ENCODE data around the gene CENPX.

Gene CENPX

GRCh38 chr17:81978524-81979298, 44.0 kb downstream of the CENPX start:
- H3K9ac ChIP-seq, result peak overlapping the region in 2 of 11 experiments; percentile 99; a peak in 3 of 22 replicates
- H3K4me2 ChIP-seq, result peak overlapping the region; percentile 90 to 99 (median 96)
- peaks cover 34 to 55% (median 49%) of the 10 kb centered on the region in 11 experiments for H3K27me3 ChIP-seq
- H3K4me3 ChIP-seq, result peak overlapping the region; percentile 70 to 84 (median 76); a peak in 19 of 20 replicates
- peak overlapping the region in 1 of 11 experiments; percentile 96; a peak in 2 of 22 replicates for H3K27ac ChIP-seq
- H3K36me3 ChIP-seq, result peaks cover 0 to 22% (median 11%) of the 10 kb centered on the region in 11 experiments; a peak in 18 of 22 replicates
- peaks cover 0 to 6% (median 5%) of the 10 kb centered on the region in 11 experiments; a peak in 19 of 22 replicates for H3K9me3 ChIP-seq (replicated peaks in 1 of 11)
- no peak for TF ChIP-seq Cebpa-rat (IDR thresholded peaks at IDR 0.05)
- peaks cover 0 to 58% (median 52%) of the 10 kb centered on the region in 11 experiments; a peak in 20 of 22 replicates for H4K20me1 ChIP-seq
- H3K4me1 ChIP-seq, result peaks cover 53 to 71% (median 66%) of the 10 kb centered on the region in 10 experiments

- Histone ChIP-seq H3K4me1 (peaks cover 45 to 58% (median 56%) of the 10 kb centered on the region in 10 experiments), H3K4me3 (peak within 1 kb of the TSS; percentile 70 to 84 (median 76)), H3K27ac (peak within 1 kb of the TSS; percentile 94 to 99 (median 98)), H3K9me3 (replicated peaks in 1 of 11) (peaks cover 8 to 20% (median 19%) of the 10 kb centered on the region in 11 experiments; a peak in 21 of 22 replicates), H3K4me2 (peak within 1 kb of the TSS; percentile 95 to 99 (median 97)), H3K36me3 (peaks cover 0 to 18% (median 9%) of the 10 kb centered on the region in 11 experiments; a peak in 13 of 22 replicates), H4K20me1 (peaks cover 0 to 44% (median 40%) of the 10 kb centered on the region in 11 experiments; a peak in 20 of 22 replicates), H3K27me3 (peaks cover 31 to 43% (median 38%) of the 10 kb centered on the region in 11 experiments), H3K9ac (peak within 1 kb of the TSS; percentile 92 to 99 (median 96))
- TF ChIP-seq Cebpa-rat (IDR thresholded peaks at IDR 0.05), result no peak
These were observed 45.4 kb downstream of the CENPX start, which contains the start of gene ASPSCR1 for GRCh38 chr17:81977211-81977808. ASPSCR1 (plus strand) TSS chr17:81977629; CDS start chr17:81977647, 18 bp downstream.

GRCh38 chr17:81976332-81977210, 46.1 kb downstream of the CENPX start:
- Histone ChIP-seq H3K4me3 (peak overlapping the region; percentile 70 to 84 (median 76)), H3K9ac (peak overlapping the region; percentile 92 to 99 (median 96)), H3K36me3 (peaks cover 0 to 18% (median 9%) of the 10 kb centered on the region in 11 experiments; a peak in 13 of 22 replicates), H3K4me2 (peak overlapping the region; percentile 91 to 99 (median 95)), H3K4me1 (peaks cover 38 to 56% (median 48%) of the 10 kb centered on the region in 10 experiments), H3K27ac (peak overlapping the region; percentile 94 to 99 (median 98)), H3K27me3 (peaks cover 24 to 36% (median 31%) of the 10 kb centered on the region in 11 experiments), H3K9me3 (replicated peaks in 1 of 11) (peaks cover 8 to 23% (median 19%) of the 10 kb centered on the region in 11 experiments; a peak in 21 of 22 replicates), H4K20me1 (peaks cover 0 to 37% (median 32%) of the 10 kb centered on the region in 11 experiments; a peak in 19 of 22 replicates)
- no peak for TF ChIP-seq Cebpa-rat (IDR thresholded peaks at IDR 0.05)

- H3K4me1 ChIP-seq, result peaks cover 27 to 33% (median 30%) of the 10 kb centered on the region in 10 experiments
- TF ChIP-seq Cebpa-rat (IDR thresholded peaks at IDR 0.05), result no peak
- peaks cover 8 to 23% (median 19%) of the 10 kb centered on the region in 11 experiments; a peak in 21 of 22 replicates for H3K9me3 ChIP-seq (replicated peaks in 1 of 11)
- H3K4me2 ChIP-seq, result no peak overlapping the region
- no peaks in the 10 kb centered on the region for H3K36me3 ChIP-seq
- no peak overlapping the region for H3K27ac ChIP-seq
- peaks cover 0 to 6% (median 3%) of the 10 kb centered on the region in 11 experiments; a peak in 17 of 22 replicates for H3K27me3 ChIP-seq
- H3K4me3 ChIP-seq, result no peak overlapping the region
- peaks cover 0 to 5% (median 1%) of the 10 kb centered on the region in 11 experiments; a peak in 13 of 22 replicates for H4K20me1 ChIP-seq
- H3K9ac ChIP-seq, result no peak overlapping the region
These were observed 49.2 kb downstream of the CENPX start for GRCh38 chr17:81973432-81973831.

- peaks cover 0 to 14% (median 0%) of the 10 kb centered on the region in 11 experiments; a peak in 4 of 22 replicates for H4K20me1 ChIP-seq
- peak overlapping the region; percentile 79 to 98 (median 93) for H3K4me2 ChIP-seq
- peaks cover 8 to 21% (median 17%) of the 10 kb centered on the region in 11 experiments; a peak in 21 of 22 replicates for H3K9me3 ChIP-seq (replicated peaks in 1 of 11)
- H3K9ac ChIP-seq, result peak overlapping the region in 1 of 11 experiments; percentile 44; a peak in 1 of 22 replicates
- no peak overlapping the region for H3K27ac ChIP-seq
- H3K4me3 ChIP-seq, result no peak overlapping the region
- TF ChIP-seq Cebpa-rat (IDR thresholded peaks at IDR 0.05), result no peak
- no peaks in the 10 kb centered on the region for H3K36me3 ChIP-seq
- H3K4me1 ChIP-seq, result peaks cover 39 to 50% (median 46%) of the 10 kb centered on the region in 10 experiments
- H3K27me3 ChIP-seq, result peaks cover 29 to 37% (median 35%) of the 10 kb centered on the region in 11 experiments
These were observed 53.5 kb downstream of the CENPX start for GRCh38 chr17:81968850-81969812.
